ENCODE measurements around the gene BAIAP2L2.

BAIAP2L2 gene

GRCh38 chr22:38107692-38108515 lies 2.6 kb downstream of the BAIAP2L2 start:
- DNase-seq (ENCODE audit: low read depth): no peak

GRCh38 chr22:38106814-38107578 lies 3.5 kb downstream of the BAIAP2L2 start:
- no peak for DNase-seq (ENCODE audit: low read depth)

GRCh38 chr22:38104084-38104483 lies 6.4 kb downstream of the BAIAP2L2 start:
- DNase-seq (ENCODE audit: low read depth): no peak

GRCh38 chr22:38103641-38104040 lies 6.8 kb downstream of the BAIAP2L2 start:
- no peak for DNase-seq (ENCODE audit: low read depth)

GRCh38 chr22:38098410-38099249 lies 11.9 kb downstream of the BAIAP2L2 start:
- no peak for DNase-seq (ENCODE audit: low read depth)

- DNase-seq (ENCODE audit: low read depth): no peak
Measured at GRCh38 chr22:38097557-38098409, 12.7 kb downstream of the BAIAP2L2 start.

GRCh38 chr22:38097058-38097457 lies 13.4 kb downstream of the BAIAP2L2 start:
- DNase-seq (ENCODE audit: low read depth): no peak

GRCh38 chr22:38089474-38089851 lies 21.0 kb downstream of the BAIAP2L2 start:
- DNase-seq (ENCODE audit: low read depth): no peak

- DNase-seq (ENCODE audit: low read depth): no peak
Measured at GRCh38 chr22:38088629-38089473, 21.6 kb downstream of the BAIAP2L2 start.

GRCh38 chr22:38087855-38088254 lies 22.6 kb downstream of the BAIAP2L2 start:
- DNase-seq (ENCODE audit: low read depth): no peak

- no peak for DNase-seq (ENCODE audit: low read depth)
Measured at GRCh38 chr22:38086942-38087341, 23.5 kb downstream of the BAIAP2L2 start.

GRCh38 chr22:38086001-38086845 lies 24.3 kb downstream of the BAIAP2L2 start:
- no peak for DNase-seq (ENCODE audit: low read depth)

GRCh38 chr22:38085501-38085900 lies 25.0 kb downstream of the BAIAP2L2 start:
- no peak for DNase-seq (ENCODE audit: low read depth)

- DNase-seq (ENCODE audit: low read depth): no peak
Measured at GRCh38 chr22:38085056-38085455, 25.4 kb downstream of the BAIAP2L2 start.

- no peak for DNase-seq (ENCODE audit: low read depth)
Measured at GRCh38 chr22:38083931-38084631, 26.4 kb downstream of the BAIAP2L2 start, which contains the start of gene SLC16A8. SLC16A8 (minus strand) TSS chr22:38084184; CDS start chr22:38082873, 1,311 bp downstream.

GRCh38 chr22:38082986-38083710 lies 27.3 kb downstream of the BAIAP2L2 start:
- DNase-seq (ENCODE audit: low read depth): no peak

GRCh38 chr22:38081941-38082828 lies 28.3 kb downstream of the BAIAP2L2 start:
- no peak for DNase-seq (ENCODE audit: low read depth)
